IPS DF 6.9 (cell line): ENCODE data around the gene TRPM1.

ENCODE experiments used
- DNase-seq: peaks from one replicate; pipeline ENCODE4 v3.0.0-alpha.2; 2013; ENCODE audit warnings: low read depth, low spot score
- H3K27ac ChIP-seq: one replicate; pipeline ENCODE4 v1.5.1; 2013; ENCODE audit warnings: low read length, control low read depth
- H3K27me3 ChIP-seq: 2 replicates; pipeline ENCODE4 v1.6.1; 2013; ENCODE audit warnings: mild to moderate bottlenecking, low read length; ENCODE audit not compliant: control insufficient read depth, insufficient read depth
- H3K36me3 ChIP-seq: 2 replicates; pipeline ENCODE4 v1.6.1; 2013; ENCODE audit warnings: low read length; ENCODE audit not compliant: control insufficient read depth, insufficient read depth
- H3K4me1 ChIP-seq: 2 replicates; pipeline ENCODE4 v1.6.1; 2013; ENCODE audit warnings: low read length; ENCODE audit not compliant: control insufficient read depth, insufficient read depth
- H3K4me3 ChIP-seq: 2 replicates; pipeline ENCODE4 v1.5.1; 2013; ENCODE audit warnings: mild to moderate bottlenecking, low read length
- H3K9me3 ChIP-seq: 2 replicates; pipeline ENCODE4 v1.6.1; 2013; ENCODE audit warnings: low read length, inconsistent platforms; ENCODE audit not compliant: control insufficient read depth, insufficient read depth
- WGBS: extraction: QIAGEN DNeasy Blood & Tissue Kit; methylation state at CpG from one replicate; pipeline ENCODE4 v1.1.7; 2013; ENCODE audit warnings: mixed read lengths, missing lambda C conversion rate; ENCODE audit not compliant: insufficient read length, insufficient coverage; 5-methylcytosine and 5-hydroxymethylcytosine counted together

TRPM1 gene

GRCh38 chr15:31069360-31070000 is 32.0 kb downstream of the TRPM1 start:
- WGBS = no CpG with 5 or more reads among the region's 6 CpGs

DNA sequence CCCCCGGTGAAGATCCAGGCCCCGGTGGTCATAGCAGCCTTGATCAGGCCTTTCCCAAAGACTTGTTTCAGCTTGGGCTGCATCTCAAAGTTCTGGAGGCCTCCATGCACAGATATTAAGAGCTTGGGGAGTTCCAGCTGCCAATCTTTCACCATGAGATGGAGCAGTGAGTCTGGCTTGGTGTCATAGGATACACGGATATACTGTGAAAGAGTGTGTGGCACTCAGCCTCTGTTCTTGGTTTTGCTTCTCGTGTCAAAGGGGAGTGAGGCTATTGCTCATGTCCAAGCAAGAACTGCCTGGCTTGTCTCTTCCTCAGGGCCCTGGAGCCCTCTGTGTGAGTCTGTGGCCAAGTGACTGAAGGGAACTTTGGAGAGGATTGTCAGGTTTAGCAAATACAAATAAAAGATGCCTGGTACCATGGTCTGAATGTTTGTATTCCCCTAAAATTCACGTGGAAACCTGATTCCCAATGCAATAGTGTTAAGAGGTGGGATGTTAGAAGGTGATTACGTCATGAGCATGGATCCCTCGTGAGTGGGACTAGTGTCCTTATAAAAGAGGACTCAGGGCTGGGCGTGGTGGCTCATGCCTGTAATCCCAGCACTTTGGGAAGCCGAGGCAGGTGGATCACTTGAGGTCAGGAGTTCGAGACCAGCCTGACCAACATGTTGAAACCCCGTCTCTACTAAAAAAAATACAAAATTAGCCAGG is 33.5 kb downstream of the TRPM1 start:
- Histone ChIP-seq H3K36me3 (no peaks in the 10 kb centered on the region), H3K4me3 (no peak overlapping the region)

More at GRCh38 chr15:31069360-31070000, 32.0 kb downstream of the TRPM1 start:
- no peaks in the 10 kb centered on the region for H3K36me3 ChIP-seq
- no peaks in the 10 kb centered on the region for H3K27me3 ChIP-seq
- H3K27ac ChIP-seq = no peak overlapping the region
- no peak overlapping the region for H3K4me3 ChIP-seq
- H3K4me1 ChIP-seq = no peaks in the 10 kb centered on the region
- DNase-seq = no peak
- H3K9me3 ChIP-seq = no peaks in the 10 kb centered on the region

DNA sequence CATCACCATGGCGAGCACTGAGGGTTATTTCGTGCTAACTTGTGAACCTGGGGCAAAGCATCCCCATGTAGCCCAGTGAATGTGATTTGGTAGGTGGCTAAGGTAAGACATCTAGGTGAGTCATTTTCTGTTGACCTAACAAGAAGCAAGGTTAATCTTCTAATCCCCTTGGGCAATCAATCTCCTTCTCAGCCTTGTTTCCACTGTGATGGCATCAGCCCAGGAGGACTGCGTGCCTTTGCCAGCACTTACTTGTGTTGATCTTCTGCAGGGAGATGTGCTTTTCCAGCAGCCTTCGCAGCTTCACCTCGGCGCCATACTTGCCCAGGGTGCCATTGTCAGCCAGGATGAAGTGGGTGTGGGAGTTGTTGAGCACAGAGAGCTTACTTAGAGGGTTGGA is 35.7 kb downstream of the TRPM1 start:
- no peaks in the 10 kb centered on the region for H3K27me3 ChIP-seq
- no peaks in the 10 kb centered on the region for H3K36me3 ChIP-seq
- H3K9me3 ChIP-seq = no peaks in the 10 kb centered on the region
- H3K4me3 ChIP-seq = no peak overlapping the region
- no peaks in the 10 kb centered on the region for H3K4me1 ChIP-seq
- no peak overlapping the region for H3K27ac ChIP-seq
- no CpG with 5 or more reads among the region's 6 CpGs for WGBS
- DNase-seq = no peak

More for the DNA sequence above, 33.5 kb downstream of the TRPM1 start:
- no CpG with 5 or more reads among the region's 11 CpGs for WGBS
- H3K27me3 ChIP-seq = no peaks in the 10 kb centered on the region
- no peaks in the 10 kb centered on the region for H3K9me3 ChIP-seq
- H3K4me1 ChIP-seq = no peaks in the 10 kb centered on the region
- no peak overlapping the region for H3K27ac ChIP-seq
- DNase-seq = no peak

- no peaks in the 10 kb centered on the region for H3K4me1 ChIP-seq
- no peak for DNase-seq
- H3K4me3 ChIP-seq = no peak overlapping the region
- no peaks in the 10 kb centered on the region for H3K9me3 ChIP-seq
- no peaks in the 10 kb centered on the region for H3K36me3 ChIP-seq
- WGBS = no CpG with 5 or more reads among the region's 17 CpGs
- H3K27ac ChIP-seq = no peak overlapping the region
- no peaks in the 10 kb centered on the region for H3K27me3 ChIP-seq
These were observed 38.6 kb downstream of the TRPM1 start for GRCh38 chr15:31062911-31063310.

GRCh38 chr15:31062310-31062847 is 39.1 kb downstream of the TRPM1 start:
- no peaks in the 10 kb centered on the region for H3K4me1 ChIP-seq
- no peak for DNase-seq

DNA sequence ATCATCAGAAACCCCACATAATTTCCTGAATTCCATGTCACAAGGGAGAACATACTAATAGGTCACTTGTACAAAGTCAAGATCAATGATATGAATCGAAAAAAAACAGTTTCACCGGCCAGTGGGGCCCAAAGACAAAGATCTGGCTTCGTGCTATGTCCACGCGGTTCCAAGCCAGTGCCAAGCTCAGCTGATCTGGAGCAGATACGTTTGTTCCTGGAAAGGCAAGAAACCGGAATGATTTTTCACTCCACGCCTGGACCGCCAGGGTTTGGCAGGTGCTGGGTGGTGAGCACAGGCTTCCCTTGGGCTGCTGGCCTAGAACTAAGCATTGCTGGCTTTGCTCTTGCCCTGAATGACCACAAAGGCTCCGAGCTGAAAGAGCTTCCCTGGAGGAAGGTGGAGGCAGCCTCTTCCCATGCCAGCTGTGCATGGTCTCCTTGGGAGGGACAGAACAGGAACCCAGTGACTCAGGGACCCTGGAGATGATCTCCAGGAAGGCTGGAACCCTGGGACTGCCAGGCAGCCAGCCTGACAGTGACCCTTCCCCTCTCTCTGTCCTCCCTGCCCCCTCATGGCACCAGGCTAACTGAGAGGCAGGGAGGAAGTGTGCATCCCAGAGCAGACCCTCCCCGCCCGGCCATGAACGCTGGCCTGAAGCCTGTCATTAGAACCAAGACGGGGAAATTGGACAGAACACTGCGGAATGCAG is 40.9 kb downstream of the TRPM1 start:
- DNase-seq = no peak
- Histone ChIP-seq H3K36me3 (no peaks in the 10 kb centered on the region), H3K4me3 (no peak overlapping the region), H3K27me3 (no peaks in the 10 kb centered on the region; the same call in 1 of the 2 replicates), H3K9me3 (no peaks in the 10 kb centered on the region), H3K4me1 (no peaks in the 10 kb centered on the region), H3K27ac (no peak overlapping the region)
- no CpG with 5 or more reads among the region's 15 CpGs for WGBS

More at GRCh38 chr15:31062310-31062847, 39.1 kb downstream of the TRPM1 start:
- no peaks in the 10 kb centered on the region for H3K36me3 ChIP-seq
- H3K4me3 ChIP-seq = no peak overlapping the region
- no CpG with 5 or more reads among the region's 4 CpGs for WGBS
- no peaks in the 10 kb centered on the region for H3K9me3 ChIP-seq
- no peak overlapping the region for H3K27ac ChIP-seq
- H3K27me3 ChIP-seq = no peaks in the 10 kb centered on the region

DNA sequence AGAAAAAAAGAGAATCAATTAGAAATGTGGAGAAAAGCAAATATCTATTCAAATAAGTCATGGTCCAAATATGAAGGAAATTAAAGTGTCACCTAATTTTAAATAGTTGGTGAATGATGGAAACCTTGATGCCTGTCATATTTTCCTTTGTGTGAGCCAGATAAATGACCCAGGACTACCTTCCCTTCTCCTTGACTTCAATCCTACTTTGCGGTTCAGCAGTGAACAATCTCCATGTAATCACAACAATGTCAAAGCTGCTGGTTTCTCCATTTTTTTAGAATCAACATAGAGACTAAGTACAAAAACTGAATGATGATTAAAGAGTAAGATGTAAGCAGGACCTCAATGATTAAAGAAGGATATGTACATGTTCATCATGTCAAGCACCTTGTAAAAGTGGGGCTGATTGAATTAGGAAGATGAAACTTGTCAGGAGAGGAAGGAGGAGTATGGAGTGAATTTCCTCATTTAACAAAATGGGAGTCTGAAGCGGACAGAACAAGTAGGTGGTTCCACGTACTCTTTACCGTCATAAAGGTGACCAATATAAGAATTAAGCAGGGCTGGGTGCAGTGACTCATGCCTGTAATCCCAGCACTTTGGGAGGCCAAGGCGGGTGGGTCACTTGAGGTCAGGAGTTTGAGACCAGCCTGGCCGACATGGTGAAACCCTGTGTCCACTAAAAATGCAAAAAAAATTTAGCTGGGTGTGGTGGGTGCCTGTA is 43.1 kb downstream of the TRPM1 start:
- no peak overlapping the region for H3K4me3 ChIP-seq
- WGBS = no CpG with 5 or more reads among the region's 6 CpGs

GRCh38 chr15:31051496-31052080 is 49.9 kb downstream of the TRPM1 start:
- Histone ChIP-seq H3K4me1 (0 out of 2 replicates have a peak, but pooled peaks cover 2% of the 10 kb centered on the region), H3K36me3 (no peaks in the 10 kb centered on the region), H3K4me3 (no peak overlapping the region), H3K27ac (no peak overlapping the region), H3K9me3 (no peaks in the 10 kb centered on the region), H3K27me3 (no peaks in the 10 kb centered on the region)
- no peak for DNase-seq
- no CpG with 5 or more reads among the region's 3 CpGs for WGBS

More for the DNA sequence above, 43.1 kb downstream of the TRPM1 start:
- Histone ChIP-seq H3K27me3 (no peaks in the 10 kb centered on the region; the same call in 1 of the 2 replicates), H3K36me3 (no peaks in the 10 kb centered on the region), H3K27ac (no peak overlapping the region), H3K9me3 (no peaks in the 10 kb centered on the region), H3K4me1 (no peaks in the 10 kb centered on the region)
- DNase-seq = no peak

GRCh38 chr15:31050953-31051352 is 50.6 kb downstream of the TRPM1 start:
- H3K4me3 ChIP-seq = no peak overlapping the region
- DNase-seq = no peak
- H3K9me3 ChIP-seq = no peaks in the 10 kb centered on the region
- 0 out of 2 replicates have a peak, but pooled peaks cover 2% of the 10 kb centered on the region for H3K4me1 ChIP-seq
- WGBS = no CpG with 5 or more reads among the region's 10 CpGs
- no peaks in the 10 kb centered on the region for H3K36me3 ChIP-seq
- no peak overlapping the region for H3K27ac ChIP-seq
- no peaks in the 10 kb centered on the region for H3K27me3 ChIP-seq
